Liver (tissue), 2 donors: ENCODE data around the gene ENPP3.

ENCODE experiments used
- CTCF ChIP-seq: fragments of 150-350 bp; IDR thresholded peaks from 2 replicates; pipeline ENCODE4 v1.5.1; 2017; ENCODE audit warnings: improper control_type of control experiment, low read depth, low read length; ENCODE audit not compliant: missing input control
- REST ChIP-seq: IDR thresholded peaks from 2 replicates; pipeline ENCODE4 v1.6.1; 2016; ENCODE audit warnings: antibody characterized with exemption, mild to moderate bottlenecking
- donor health status: healthy.

GRCh38 chr6:131655951-131656350 is 18.8 kb downstream of the ENPP3 start:
- TF ChIP-seq CTCF (no peak), REST (no peak)
